ENCODE results near the gene C6orf136.

GRCh38 chr6:30599625-30600324 is 47.2 kb upstream of the C6orf136 start:
- TF ChIP-seq CTCF (IDR thresholded peaks at IDR 0.05) (no peak), POLR2AphosphoS5 (IDR thresholded peaks at IDR 0.05; ENCODE audit: insufficient read depth in 1 of 2, low read depth in 1 of 2) (no peak), POLR2A (IDR thresholded peaks at IDR 0.05) (no peak)

Data from vagina (tissue), 2 donors.